EL (cell line): ENCODE results near the gene SPN.
"Not testable (repeated sequence)": the region's sequence is repeated elsewhere in the genome, so short reads cannot be mapped to it uniquely, and the experiment has no call there.

ENCODE experiments used
- DNase-seq: peaks from one replicate; pipeline ENCODE4 v3.0.0-alpha.2; 2016

SPN gene

GRCh38 chr16:29663016-29663806, at the start of gene SPN:
TSS of gene SPN (plus strand) at chr16:29663247. CDS start at chr16:29663729, 482 bp downstream.
- DNase-seq = no peak

- DNase-seq = peak; percentile 85
These were observed 49.6 kb upstream of the SPN start for GRCh38 chr16:29613307-29614057.

- DNase-seq = peak; percentile 80
These were observed 48.2 kb upstream of the SPN start for GRCh38 chr16:29614691-29615314.

GRCh38 chr16:29616127-29616526, 46.9 kb upstream of the SPN start:
- DNase-seq = not testable (repeated sequence)

- not testable (repeated sequence) for DNase-seq
These were observed 42.5 kb upstream of the SPN start for GRCh38 chr16:29620591-29620990.

GRCh38 chr16:29622738-29623137, 40.3 kb upstream of the SPN start:
- not testable (repeated sequence) for DNase-seq

- not testable (repeated sequence) for DNase-seq
These were observed 39.8 kb upstream of the SPN start for GRCh38 chr16:29623253-29623652.

- DNase-seq = not testable (repeated sequence)
These were observed 37.9 kb upstream of the SPN start for GRCh38 chr16:29625114-29625513.

GRCh38 chr16:29626778-29627331, 36.2 kb upstream of the SPN start:
- not testable (repeated sequence) for DNase-seq

- peak; percentile 25 for DNase-seq
These were observed 35.4 kb upstream of the SPN start for GRCh38 chr16:29627661-29628075.

- DNase-seq = not testable (repeated sequence)
These were observed 34.3 kb upstream of the SPN start for GRCh38 chr16:29628707-29629106.

- not testable (repeated sequence) for DNase-seq
These were observed 33.7 kb upstream of the SPN start for GRCh38 chr16:29629318-29629717.

- DNase-seq = not testable (repeated sequence)
These were observed 31.4 kb upstream of the SPN start for GRCh38 chr16:29631658-29632057.

GRCh38 chr16:29635902-29636301, 27.1 kb upstream of the SPN start:
- DNase-seq = not testable (repeated sequence)

- DNase-seq = not testable (repeated sequence)
These were observed 26.7 kb upstream of the SPN start for GRCh38 chr16:29636368-29636767.

GRCh38 chr16:29638751-29639150, 24.3 kb upstream of the SPN start:
- DNase-seq = not testable (repeated sequence)

- no peak for DNase-seq
These were observed 21.5 kb upstream of the SPN start for GRCh38 chr16:29641561-29641960.

GRCh38 chr16:29643596-29643995, 19.5 kb upstream of the SPN start:
- DNase-seq = no peak

GRCh38 chr16:29644338-29644857, 18.6 kb upstream of the SPN start:
- DNase-seq = no peak

- DNase-seq = no peak
These were observed 17.9 kb upstream of the SPN start for GRCh38 chr16:29644973-29645693.

GRCh38 chr16:29645694-29646187, 17.3 kb upstream of the SPN start:
- peak; percentile 19 for DNase-seq

- no peak for DNase-seq
These were observed 16.1 kb upstream of the SPN start for GRCh38 chr16:29646947-29647346.
